Testis (tissue), 2 donors: ENCODE results near the gene MACO1.

Source experiments
- CTCF ChIP-seq, 3 experiments: fragments of 450-650 bp in 2 of 3; fragments of 200-600 bp in 1 of 3; sonication (generic) in 1 of 3; IDR thresholded peaks; one replicate each; pipeline ENCODE4 v1.5.1; 2016 to 2019; ENCODE audit warnings: antibody characterized with exemption in 3 of 3, mild to moderate bottlenecking in 2 of 3, moderate library complexity in 1 of 3
- POLR2A ChIP-seq: fragments of 450-650 bp; IDR thresholded peaks from one replicate; pipeline ENCODE4 v1.6.1; 2017; ENCODE audit warnings: antibody characterized with exemption, mild to moderate bottlenecking, moderate library complexity

- TF ChIP-seq CTCF (IDR thresholded peaks at IDR 0.05) (no peak), POLR2A (no peak)
Measured at GRCh38 chr1:25477448-25478034, 46.8 kb downstream of the MACO1 start.
